Duodenal mucosa (tissue), 2 donors: ENCODE measurements around the gene OR4C6.

Experiments
- H3K27ac ChIP-seq: one replicate; pipeline ENCODE4 v1.7.0; 2013; ENCODE audit warnings: low read depth, low read length
- H3K27me3 ChIP-seq, 2 donors: one replicate each; pipeline ENCODE4 v1.7.0; 2013; ENCODE audit warnings: low read length in 2 of 2, control low read depth in 1 of 2; ENCODE audit not compliant: insufficient read depth in 2 of 2, control insufficient read depth in 1 of 2
- H3K36me3 ChIP-seq, 2 donors: one replicate each; pipeline ENCODE4 v1.7.0; 2013; ENCODE audit warnings: low read length in 2 of 2, control low read depth in 1 of 2; ENCODE audit not compliant: insufficient read depth in 2 of 2, control insufficient read depth in 1 of 2
- H3K4me1 ChIP-seq, 2 donors: one replicate each; pipeline ENCODE4 v1.7.0; 2013; ENCODE audit warnings: low read length in 2 of 2, control low read depth in 1 of 2; ENCODE audit not compliant: insufficient read depth in 2 of 2, control insufficient read depth in 1 of 2
- H3K4me3 ChIP-seq, 2 donors: one replicate each; pipeline ENCODE4 v1.7.0; 2013; ENCODE audit warnings: low read length in 2 of 2, low read depth in 1 of 2
- H3K9ac ChIP-seq, 2 donors: one replicate each; pipeline ENCODE4 v1.7.0; 2013; ENCODE audit warnings: low read length in 2 of 2, low read depth in 1 of 2
- H3K9me3 ChIP-seq, 2 donors: one replicate each; pipeline ENCODE4 v1.7.0; 2013; ENCODE audit warnings: low read length in 2 of 2, control low read depth in 1 of 2; ENCODE audit not compliant: control insufficient read depth in 1 of 2

Gene OR4C6

DNA sequence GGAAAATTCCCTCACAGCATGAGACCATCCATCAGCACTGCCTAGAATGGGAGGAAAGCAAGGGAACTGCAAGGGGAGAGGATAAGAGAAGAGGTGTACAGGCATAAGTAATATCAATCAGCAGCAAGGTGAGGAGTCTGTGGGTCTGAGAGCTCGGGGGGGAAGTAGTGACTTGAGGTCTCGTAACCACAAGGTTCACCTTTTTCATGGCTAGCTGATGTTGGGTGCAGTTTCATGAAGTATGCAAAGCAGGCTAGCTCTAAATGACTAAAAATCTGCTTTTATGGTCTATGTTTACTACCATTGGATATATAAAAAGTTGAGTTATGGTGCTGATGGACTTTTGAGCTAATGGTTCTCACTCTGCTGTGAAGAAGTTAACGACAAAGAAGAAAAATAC lies 35.8 kb downstream of the OR4C6 start:
- no peak overlapping the region for H3K27ac ChIP-seq
- no peaks in the 10 kb centered on the region for H3K36me3 ChIP-seq
- H3K27me3 ChIP-seq: no peaks in the 10 kb centered on the region
- peaks cover 9 to 11% of the 10 kb centered on the region in 2 donors for H3K9me3 ChIP-seq
- H3K4me1 ChIP-seq: no peaks in the 10 kb centered on the region
- no peak overlapping the region for H3K9ac ChIP-seq
- H3K4me3 ChIP-seq: no peak overlapping the region

GRCh38 chr11:55701429-55701828 lies 39.4 kb downstream of the OR4C6 start:
- Histone ChIP-seq H3K27ac (no peak overlapping the region), H3K4me3 (no peak overlapping the region), H3K9me3 (peaks cover 9 to 11% of the 10 kb centered on the region in 2 donors), H3K36me3 (no peaks in the 10 kb centered on the region), H3K9ac (no peak overlapping the region), H3K4me1 (no peaks in the 10 kb centered on the region), H3K27me3 (no peaks in the 10 kb centered on the region)

DNA sequence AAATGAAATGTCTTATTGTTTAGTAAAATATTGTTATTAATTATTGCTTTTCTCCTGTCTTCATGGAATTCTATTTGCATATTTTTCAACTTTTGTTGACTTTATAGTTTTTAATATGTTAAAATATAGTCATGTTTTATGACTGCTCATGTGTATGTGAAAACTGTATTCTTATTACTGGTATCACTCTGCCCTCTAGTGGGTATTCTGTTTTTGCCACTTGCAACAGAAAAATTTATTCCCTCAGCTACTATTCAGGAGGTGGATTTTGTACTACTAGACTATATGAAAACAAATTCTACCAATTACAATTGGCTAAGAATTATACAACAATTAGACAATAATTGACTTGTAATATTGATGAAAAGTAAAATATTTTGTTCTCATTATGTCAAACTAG lies 45.0 kb downstream of the OR4C6 start:
- Histone ChIP-seq H3K9me3 (peaks cover 1 to 3% of the 10 kb centered on the region in 2 donors), H3K9ac (no peak overlapping the region), H3K4me1 (no peaks in the 10 kb centered on the region), H3K36me3 (no peaks in the 10 kb centered on the region), H3K27me3 (no peaks in the 10 kb centered on the region), H3K4me3 (no peak overlapping the region), H3K27ac (no peak overlapping the region)

- peaks cover 0 to 13% of the 10 kb centered on the region in 2 donors for H3K9me3 ChIP-seq
- H3K4me3 ChIP-seq: no peak overlapping the region
- no peaks in the 10 kb centered on the region for H3K4me1 ChIP-seq
- no peaks in the 10 kb centered on the region for H3K27me3 ChIP-seq
- H3K9ac ChIP-seq: no peak overlapping the region
- no peaks in the 10 kb centered on the region for H3K36me3 ChIP-seq
- no peak overlapping the region for H3K27ac ChIP-seq
Observed at GRCh38 chr11:55714982-55715888, 53.2 kb downstream of the OR4C6 start.
